NOMO-1 treated with dmso at 0.1 percent for 144 hours (cell line): ENCODE results near the gene ADGRD2.
"Not testable (repeated sequence)": the region's sequence is repeated elsewhere in the genome, so short reads cannot be mapped to it uniquely, and the experiment has no call there.

Experiments used
- DNase-seq: peaks from one replicate; lab custom pipeline; 2025; ENCODE audit not compliant: unreplicated experiment; lab: John Stamatoyannopoulos, UW

The ADGRD2 gene

GRCh38 chr9:124450241-124450924 is at the start of gene ADGRD2:
Gene ADGRD2 (plus strand): TSS chr9:124450451. CDS start chr9:124451667, 1,216 bp downstream.
- DNase-seq: no peak

DNA sequence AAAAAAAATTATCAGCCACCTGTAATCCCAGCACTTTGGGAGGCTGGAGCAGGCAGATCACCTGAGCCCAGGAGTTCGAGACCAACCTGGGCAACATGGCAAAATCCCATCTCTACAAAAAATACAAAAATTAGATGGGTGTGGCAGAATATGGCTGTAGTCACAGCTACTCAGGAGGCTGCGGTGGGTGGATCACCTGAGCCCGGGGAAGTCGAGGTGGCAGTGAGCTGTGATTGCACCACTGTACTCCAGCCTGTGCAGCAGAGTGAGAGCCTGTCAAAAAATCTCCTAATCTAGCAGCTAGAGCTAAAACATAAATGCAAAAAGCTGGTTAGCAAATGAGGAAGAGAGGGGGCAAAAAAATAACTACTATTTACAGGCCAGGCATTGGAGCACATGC is 47.0 kb upstream of the ADGRD2 start:
- DNase-seq: no peak

- DNase-seq: no peak
Measured at GRCh38 chr9:124409410-124409809, 40.8 kb upstream of the ADGRD2 start.

DNA sequence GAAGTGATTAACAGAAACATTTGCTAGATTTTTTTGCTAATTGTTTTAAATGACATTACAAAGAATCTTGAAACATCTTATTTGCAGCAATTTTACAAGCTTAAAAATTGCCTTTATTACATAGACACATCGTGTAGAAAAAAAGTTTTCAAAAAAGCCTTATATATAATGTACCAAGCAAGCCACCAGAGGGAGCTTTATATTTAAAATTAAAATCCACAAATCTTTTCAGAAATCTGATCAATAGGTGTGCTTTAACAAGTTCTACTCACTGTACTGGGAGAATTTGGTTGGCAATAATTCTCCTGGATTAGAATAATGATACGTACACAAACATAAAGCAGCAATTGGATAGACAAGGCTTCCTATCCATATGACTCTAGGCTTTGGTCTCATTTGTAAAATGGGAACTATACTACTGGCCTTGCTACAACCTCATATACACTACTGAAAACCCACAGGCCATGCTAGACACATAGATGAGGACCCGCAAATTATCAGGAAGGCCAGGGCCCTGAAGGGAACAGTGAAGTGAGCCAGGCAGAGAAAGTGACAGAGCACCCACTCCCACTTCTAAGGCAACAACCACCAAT is 39.8 kb upstream of the ADGRD2 start:
- no peak for DNase-seq

DNA sequence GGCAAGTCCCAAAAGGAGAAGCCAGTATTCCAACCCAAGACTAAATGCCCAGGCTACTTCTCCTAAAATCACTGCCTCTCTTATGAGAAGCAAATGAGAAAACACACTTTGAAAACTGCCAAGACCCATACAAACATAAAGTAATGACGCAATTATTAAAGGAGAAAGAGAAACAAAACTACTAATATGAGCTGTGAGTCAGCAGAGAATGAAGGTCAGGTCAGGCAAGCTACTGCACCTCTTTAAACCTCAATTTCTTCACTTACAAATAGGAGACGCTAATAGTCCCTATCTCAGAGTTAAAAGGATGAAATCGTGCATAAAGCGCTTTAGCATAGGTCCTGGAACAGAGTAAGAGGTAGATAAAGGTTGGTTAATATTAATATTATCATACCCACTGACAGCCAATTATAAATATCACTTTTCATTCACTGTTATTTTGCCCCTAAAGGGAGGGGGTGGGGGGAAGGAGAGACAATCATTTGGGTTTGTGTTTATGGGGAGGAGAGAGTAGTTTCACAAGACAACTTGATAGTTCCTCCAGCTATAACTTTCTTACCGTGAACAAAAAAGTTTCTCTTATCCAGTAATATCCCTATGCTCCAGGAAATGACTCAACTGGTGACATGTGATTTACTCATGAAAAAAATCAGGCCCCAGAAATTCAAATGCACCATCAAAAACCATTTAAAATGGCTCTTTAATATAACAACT is 38.6 kb upstream of the ADGRD2 start:
- DNase-seq: no peak

DNA sequence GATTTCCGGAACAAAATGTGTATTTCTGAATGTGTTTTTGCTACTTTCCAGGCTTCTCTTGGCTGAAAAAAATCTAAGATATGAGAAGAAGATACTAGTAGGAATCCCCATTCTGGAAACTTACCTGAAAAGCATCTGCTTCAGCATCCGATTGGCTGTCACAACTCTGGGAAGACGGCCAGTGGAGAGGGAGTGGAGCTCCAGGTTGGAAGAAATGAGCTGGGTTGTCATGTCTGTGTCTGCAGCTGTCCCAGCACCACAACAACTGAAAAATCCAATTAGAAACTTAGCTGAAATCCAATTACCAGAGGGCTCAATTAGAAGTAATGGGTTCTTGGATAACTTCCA is 38.0 kb upstream of the ADGRD2 start:
- DNase-seq: no peak

GRCh38 chr9:124414612-124415011 is 35.6 kb upstream of the ADGRD2 start:
- no peak for DNase-seq

- DNase-seq: peak; percentile 98
Measured at GRCh38 chr9:124415102-124415851, 35.0 kb upstream of the ADGRD2 start, which contains the start of gene PSMB7. Gene PSMB7 (minus strand): TSS chr9:124415442. CDS start chr9:124415425, 17 bp downstream.

DNA sequence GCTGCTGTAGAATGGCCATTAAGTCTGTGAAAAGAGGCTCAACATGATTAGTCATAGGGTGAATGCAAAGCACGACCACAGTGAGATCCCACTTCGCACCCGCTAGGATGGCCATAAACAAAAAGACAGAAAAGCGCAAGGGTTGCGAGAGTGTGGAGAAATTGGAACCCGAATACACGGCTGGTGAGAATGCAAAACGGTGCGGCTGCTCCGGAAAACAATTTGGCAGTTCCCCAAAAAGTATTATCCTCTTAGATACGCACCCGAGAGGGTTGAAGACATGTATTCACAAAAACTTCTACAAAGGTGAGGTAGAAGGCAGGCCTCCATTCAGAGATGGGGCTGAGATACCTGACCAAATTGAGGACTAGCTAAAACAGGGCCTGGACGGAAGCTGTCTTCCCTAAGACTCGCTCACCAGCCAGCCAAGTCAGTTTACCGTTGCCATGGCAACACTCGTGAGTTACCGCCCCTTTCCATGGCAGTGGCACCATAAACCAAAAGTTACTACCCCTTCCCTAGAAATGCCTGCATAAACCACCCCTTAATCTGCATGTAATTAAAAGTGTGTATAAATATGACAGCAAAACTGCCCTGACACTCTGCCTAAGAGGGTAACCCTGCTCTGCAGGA is 34.3 kb upstream of the ADGRD2 start:
- no peak for DNase-seq

DNA sequence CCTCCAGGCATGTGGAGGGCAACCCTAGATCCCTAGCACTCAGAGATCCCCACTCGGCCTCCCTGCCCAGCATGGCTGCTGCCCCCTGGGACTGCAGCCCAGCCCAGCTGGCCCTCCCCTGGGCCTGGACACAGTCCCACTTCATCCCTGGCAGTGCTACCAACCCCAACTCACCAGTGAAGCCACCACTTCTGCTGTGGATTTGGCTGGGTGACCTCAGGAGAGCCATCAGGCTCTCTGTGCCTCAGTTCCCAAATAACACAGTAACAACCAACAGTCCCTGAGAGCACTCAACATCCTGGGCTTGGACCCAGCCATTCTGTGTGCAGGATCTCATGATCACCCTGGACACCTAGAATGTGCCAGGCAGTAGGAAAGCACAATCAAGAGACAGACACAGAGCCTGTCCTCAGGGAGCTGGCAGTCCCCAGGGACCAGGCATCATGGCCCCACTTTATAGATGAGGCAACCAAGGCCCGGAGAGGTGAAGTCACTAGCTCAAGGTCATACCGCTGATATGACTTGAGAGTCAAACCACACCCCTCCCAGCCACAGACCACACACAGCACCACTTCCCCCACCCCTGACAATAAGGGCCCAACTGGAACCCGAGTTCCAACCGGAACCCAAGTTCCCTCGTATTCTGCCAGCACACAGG is 30.3 kb upstream of the ADGRD2 start:
- DNase-seq: no peak

GRCh38 chr9:124420991-124421543 is 29.2 kb upstream of the ADGRD2 start:
- no peak for DNase-seq

GRCh38 chr9:124423155-124423554 is 27.1 kb upstream of the ADGRD2 start:
- DNase-seq: no peak

DNA sequence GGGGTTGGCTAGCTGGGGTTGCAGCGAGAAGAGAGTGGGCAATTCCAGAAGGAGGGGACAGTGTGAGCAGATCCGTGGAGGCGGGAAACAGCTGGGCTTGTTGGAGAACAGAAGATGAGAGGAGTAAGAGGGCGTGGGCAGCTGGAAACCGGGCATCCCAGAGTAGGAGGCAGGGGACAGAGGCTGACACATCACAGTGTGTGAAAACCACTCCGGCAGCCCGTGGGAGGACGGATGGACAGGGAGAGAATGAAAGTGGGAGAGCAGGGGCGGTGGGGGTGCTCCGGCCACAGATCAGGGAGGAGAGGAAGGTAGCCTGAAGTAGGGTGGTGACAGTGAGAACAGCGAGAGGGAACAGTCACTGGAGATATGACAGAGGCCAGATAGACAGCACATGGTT is 26.7 kb upstream of the ADGRD2 start:
- DNase-seq: no peak

DNA sequence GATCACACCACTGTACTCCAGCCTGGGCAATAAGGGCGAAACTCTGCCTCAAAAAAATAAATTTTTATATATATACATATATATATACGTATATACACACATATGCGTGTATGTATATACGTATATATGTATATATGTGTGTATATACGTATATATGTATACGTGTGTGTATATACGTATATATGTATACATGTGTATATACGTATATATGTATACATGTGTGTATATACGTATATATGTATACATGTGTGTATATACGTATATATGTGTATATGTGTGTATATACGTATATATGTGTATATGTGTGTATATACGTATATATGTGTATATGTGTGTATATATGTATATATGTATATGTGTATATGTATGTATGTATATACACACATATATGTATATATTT is 24.5 kb upstream of the ADGRD2 start:
- not testable (repeated sequence) for DNase-seq

DNA sequence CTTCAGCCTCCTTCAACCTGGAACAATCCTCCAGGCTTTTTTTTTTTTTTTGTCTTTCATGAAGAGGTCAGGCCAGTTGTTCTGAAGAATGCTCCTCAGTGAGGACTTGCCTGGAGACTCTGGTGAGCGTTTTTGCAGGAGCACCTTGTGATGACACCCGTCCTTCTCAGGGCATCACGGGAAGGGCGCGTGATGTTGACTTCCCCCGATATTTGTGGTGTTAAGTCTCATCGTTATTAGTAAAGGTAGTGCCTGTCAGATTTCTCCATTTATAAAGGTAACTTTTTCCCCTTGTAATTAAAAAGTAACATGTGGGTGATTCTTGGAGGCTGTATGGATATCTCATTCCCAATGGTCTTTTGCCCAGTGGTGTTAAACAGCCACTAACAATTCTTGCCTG is 23.9 kb upstream of the ADGRD2 start:
- no peak for DNase-seq

DNA sequence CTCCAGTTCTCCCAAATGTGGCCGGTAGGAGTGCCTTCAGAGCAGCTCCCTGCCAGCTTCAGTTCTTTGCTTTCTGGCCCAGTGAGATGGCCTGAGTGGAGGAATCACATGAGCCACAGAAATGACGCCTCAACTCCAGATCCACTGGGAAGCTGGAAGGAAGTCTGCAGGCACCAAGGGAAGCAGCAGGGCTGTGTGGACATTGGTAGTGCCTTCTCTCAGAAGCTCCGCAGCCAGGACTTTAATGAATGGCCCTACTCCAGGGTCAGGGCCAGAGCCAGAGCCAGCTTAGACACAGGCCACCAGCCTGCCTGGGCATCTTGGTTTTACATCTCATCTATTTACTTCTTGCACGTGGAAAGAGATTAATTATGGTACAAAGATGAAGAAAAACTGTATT is 23.0 kb upstream of the ADGRD2 start:
- DNase-seq: no peak

GRCh38 chr9:124428751-124429529 is 21.3 kb upstream of the ADGRD2 start:
- DNase-seq: no peak

DNA sequence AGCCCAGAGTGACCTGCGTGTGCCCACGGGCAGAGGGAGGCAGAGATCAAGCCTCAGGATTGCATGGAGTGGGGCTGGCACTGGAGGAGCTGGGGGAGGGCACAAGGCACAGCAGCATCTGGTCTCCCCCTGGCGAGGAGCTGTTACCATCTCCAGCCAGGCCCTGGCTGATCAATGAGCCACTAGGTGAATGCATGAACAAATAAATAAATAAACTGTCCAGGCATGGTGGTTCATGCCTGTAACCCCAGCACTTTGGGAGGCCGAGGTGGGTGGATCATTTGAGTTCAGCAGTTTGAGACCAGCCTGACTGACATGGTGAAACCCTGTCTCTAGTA is 20.8 kb upstream of the ADGRD2 start:
- DNase-seq: no peak

DNA sequence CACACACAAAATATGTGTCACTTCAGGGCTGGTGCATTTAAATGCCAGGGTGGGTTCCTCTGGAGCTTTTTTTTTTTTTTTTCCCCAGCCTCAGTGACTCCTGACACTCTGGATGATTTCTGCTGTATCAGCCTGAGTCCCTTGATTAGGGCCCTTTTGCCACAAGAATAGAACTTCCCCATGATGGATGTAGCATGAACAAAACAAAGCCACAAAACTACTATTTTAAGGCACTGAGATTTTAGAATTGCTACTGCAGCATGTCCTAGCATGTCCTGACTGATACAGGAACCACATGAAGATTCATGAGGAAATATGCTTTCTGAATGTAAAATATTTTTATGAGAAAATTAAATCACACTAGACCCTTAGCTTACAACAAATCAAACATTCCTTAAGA is 13.9 kb upstream of the ADGRD2 start:
- DNase-seq: peak; percentile 26

DNA sequence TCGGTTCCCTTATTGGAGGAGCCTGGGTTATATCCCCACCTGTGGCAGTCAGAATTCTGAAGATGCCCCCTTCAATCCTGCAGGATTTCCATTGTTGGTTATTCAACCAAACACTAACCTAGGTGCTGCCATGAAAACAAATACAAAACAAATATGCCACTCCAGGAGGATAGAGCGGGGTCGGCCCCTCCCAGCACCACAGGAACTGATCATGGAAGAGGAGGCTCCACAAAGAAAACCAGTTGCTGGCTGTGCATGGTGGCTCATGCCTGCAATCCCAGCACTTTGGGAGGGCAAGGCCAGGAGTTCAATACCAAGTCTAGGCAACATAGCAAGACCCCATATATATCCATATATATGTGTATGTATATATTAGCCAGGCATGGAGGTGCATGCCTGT is 13.2 kb upstream of the ADGRD2 start:
- DNase-seq: no peak
